ENCODE data around the gene IFT81. TPM values are rescaled to one million over a fixed set of nuclear protein-coding genes. Genes with fewer than 3 reads are reported as not detected.

IFT81 gene
- polyA plus RNA-seq, 2 of the 4 experiments (the other 2 are of a cell fraction): 40.7 to 73.4 TPM

GRCh38 chr12:110090266-110091135 lies 33.7 kb upstream of the IFT81 start:
- POLR2A ChIA-PET: no interaction called here
- FAIRE-seq: no peak
- TF ChIP-seq ESRRA (IDR thresholded peaks at IDR 0.05; ENCODE audit: borderline replicate concordance, low read length) (no peak), GATA3 (IDR thresholded peaks at IDR 0.05; ENCODE audit: borderline replicate concordance) (no peak), CEBPB (IDR thresholded peaks at IDR 0.05) (no peak), CBX8 (IDR thresholded peaks at IDR 0.05) (no peak), HOXB13 (CRISPR knock-in tag; IDR thresholded peaks at IDR 0.05; ENCODE audit: low read depth) (no peak), RARB (CRISPR knock-in tag; IDR thresholded peaks at IDR 0.05) (no peak), ZFP36 (IDR thresholded peaks at IDR 0.05; ENCODE audit: borderline replicate concordance, partially characterized antibody) (no peak), CHD4 (IDR thresholded peaks at IDR 0.05; ENCODE audit: borderline replicate concordance) (no peak), USF2 (IDR thresholded peaks at IDR 0.05) (no peak), PHF8 (IDR thresholded peaks at IDR 0.05; ENCODE audit: borderline replicate concordance, low read depth) (no peak), HEYL (CRISPR knock-in tag; IDR thresholded peaks at IDR 0.05) (no peak), TFCP2L1 (CRISPR knock-in tag; IDR thresholded peaks at IDR 0.05) (no peak), KDM5A (IDR thresholded peaks at IDR 0.05) (no peak), NR3C1 (IDR thresholded peaks at IDR 0.05) (no peak), RFX5 (IDR thresholded peaks at IDR 0.05) (no peak), KDM1A (IDR thresholded peaks at IDR 0.05; ENCODE audit: low read depth) (no peak)
- TF ChIP-seq, protein P1, sequence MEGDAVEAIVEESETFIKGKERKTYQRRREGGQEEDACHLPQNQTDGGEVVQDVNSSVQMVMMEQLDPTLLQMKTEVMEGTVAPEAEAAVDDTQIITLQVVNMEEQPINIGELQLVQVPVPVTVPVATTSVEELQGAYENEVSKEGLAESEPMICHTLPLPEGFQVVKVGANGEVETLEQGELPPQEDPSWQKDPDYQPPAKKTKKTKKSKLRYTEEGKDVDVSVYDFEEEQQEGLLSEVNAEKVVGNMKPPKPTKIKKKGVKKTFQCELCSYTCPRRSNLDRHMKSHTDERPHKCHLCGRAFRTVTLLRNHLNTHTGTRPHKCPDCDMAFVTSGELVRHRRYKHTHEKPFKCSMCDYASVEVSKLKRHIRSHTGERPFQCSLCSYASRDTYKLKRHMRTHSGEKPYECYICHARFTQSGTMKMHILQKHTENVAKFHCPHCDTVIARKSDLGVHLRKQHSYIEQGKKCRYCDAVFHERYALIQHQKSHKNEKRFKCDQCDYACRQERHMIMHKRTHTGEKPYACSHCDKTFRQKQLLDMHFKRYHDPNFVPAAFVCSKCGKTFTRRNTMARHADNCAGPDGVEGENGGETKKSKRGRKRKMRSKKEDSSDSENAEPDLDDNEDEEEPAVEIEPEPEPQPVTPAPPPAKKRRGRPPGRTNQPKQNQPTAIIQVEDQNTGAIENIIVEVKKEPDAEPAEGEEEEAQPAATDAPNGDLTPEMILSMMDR (IDR thresholded peaks at IDR 0.05): no peak

GRCh38 chr12:110091136-110091711 lies 32.9 kb upstream of the IFT81 start:
- ChIA-PET POLR2A (interaction anchor here (0.7 kb wide), 1 partner anchor 50 kb away, joined by 6 read pairs; no protein-coding TSS in a partner anchor), CTCF (interaction anchor here (0.7 to 9.2 kb wide), 5 partner anchors 9 to 21 kb away, joined by 3 to 78 read pairs (median 4); no protein-coding TSS in a partner anchor)
- Histone ChIP-seq H3K4me2 (no peak overlapping the region), H3K27ac (no peak overlapping the region), H3K4me3 (no peak overlapping the region), H3K9me3 (no peaks in the 10 kb centered on the region), H3K4me1 (no peaks in the 10 kb centered on the region)
- FAIRE-seq: no peak
- DNase-seq (ENCODE audit: low read depth in 1 of 2, low spot score in 1 of 2): no peak
- no peak for ATAC-seq
- 78% methylated on average over 3 of the region's 3 CpGs for WGBS (ENCODE audit: missing lambda C conversion rate)
- TF ChIP-seq MAZ (IDR thresholded peaks at IDR 0.05; ENCODE audit: borderline replicate concordance, low read depth, low read length): no peak
- no peak for TF ChIP-seq FOSL2 (IDR thresholded peaks at IDR 0.05)
- TF ChIP-seq FOSL2 (CRISPR knock-in tag; IDR thresholded peaks at IDR 0.05): no peak
- TF ChIP-seq, protein P1 (IDR thresholded peaks at IDR 0.05): no peak
- no peak for TF ChIP-seq PHF8 (IDR thresholded peaks at IDR 0.05; ENCODE audit: borderline replicate concordance, low read depth)
- TF ChIP-seq, protein P2, sequence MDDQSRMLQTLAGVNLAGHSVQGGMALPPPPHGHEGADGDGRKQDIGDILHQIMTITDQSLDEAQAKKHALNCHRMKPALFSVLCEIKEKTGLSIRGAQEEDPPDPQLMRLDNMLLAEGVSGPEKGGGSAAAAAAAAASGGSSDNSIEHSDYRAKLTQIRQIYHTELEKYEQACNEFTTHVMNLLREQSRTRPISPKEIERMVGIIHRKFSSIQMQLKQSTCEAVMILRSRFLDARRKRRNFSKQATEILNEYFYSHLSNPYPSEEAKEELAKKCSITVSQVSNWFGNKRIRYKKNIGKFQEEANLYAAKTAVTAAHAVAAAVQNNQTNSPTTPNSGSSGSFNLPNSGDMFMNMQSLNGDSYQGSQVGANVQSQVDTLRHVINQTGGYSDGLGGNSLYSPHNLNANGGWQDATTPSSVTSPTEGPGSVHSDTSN (IDR thresholded peaks at IDR 0.05): no peak
- TF ChIP-seq FOXS1 (CRISPR knock-in tag; IDR thresholded peaks at IDR 0.05): no peak
- no peak for TF ChIP-seq MAFK (IDR thresholded peaks at IDR 0.05; ENCODE audit: partially characterized antibody)
- TF ChIP-seq POLR2AphosphoS2 (conservative IDR thresholded peaks at IDR 0.05; ENCODE audit: low read length): no peak
- no peak for TF ChIP-seq SREBF2 (IDR thresholded peaks at IDR 0.05)
- TF ChIP-seq JUNB (IDR thresholded peaks at IDR 0.05): no peak
- no peak for TF ChIP-seq ZFP36 (IDR thresholded peaks at IDR 0.05; ENCODE audit: borderline replicate concordance, partially characterized antibody)
- TF ChIP-seq RNF2 (IDR thresholded peaks at IDR 0.05; ENCODE audit: borderline replicate concordance, low read depth): no peak
- TF ChIP-seq ELK1 (IDR thresholded peaks at IDR 0.05; ENCODE audit: low read depth, low read length): no peak
- TF ChIP-seq FOSB (CRISPR knock-in tag; IDR thresholded peaks at IDR 0.05): no peak

More at GRCh38 chr12:110090266-110091135, 33.7 kb upstream of the IFT81 start:
- Histone ChIP-seq H3K9me3 (no peaks in the 10 kb centered on the region), H3K4me3 (no peak overlapping the region), H3K27ac (0 out of 6 replicates have a peak overlapping the region, but pooled peaks of 1 of the 2 experiments have one; percentile 18), H3K4me1 (no peaks in the 10 kb centered on the region), H3K4me2 (no peak overlapping the region)
- no peak; a peak in 1 of 6 replicates for ATAC-seq
- no peak for DNase-seq (ENCODE audit: low read depth in 1 of 2, low spot score in 1 of 2)
- CTCF ChIA-PET: interaction anchor here (1.0 to 9.2 kb wide), 5 partner anchors 9 to 341 kb away, joined by 3 to 78 read pairs (median 4); no protein-coding TSS in a partner anchor
- WGBS (ENCODE audit: missing lambda C conversion rate): 63% methylated on average over 8 of the region's 8 CpGs
